ENCODE measurements around the gene C3orf33.

- no peak for TF ChIP-seq CTCF (IDR thresholded peaks at IDR 0.05)
- TF ChIP-seq EZH2 (IDR thresholded peaks at IDR 0.05; ENCODE audit: borderline replicate concordance, insufficient read depth, low read depth, low read length, poor library complexity, severe bottlenecking): no peak
Observed at GRCh38 chr3:155746703-155747102, 59.4 kb downstream of the C3orf33 start.

Data from B cell (primary cell).